ENCODE results near the gene OPA3.

DNA sequence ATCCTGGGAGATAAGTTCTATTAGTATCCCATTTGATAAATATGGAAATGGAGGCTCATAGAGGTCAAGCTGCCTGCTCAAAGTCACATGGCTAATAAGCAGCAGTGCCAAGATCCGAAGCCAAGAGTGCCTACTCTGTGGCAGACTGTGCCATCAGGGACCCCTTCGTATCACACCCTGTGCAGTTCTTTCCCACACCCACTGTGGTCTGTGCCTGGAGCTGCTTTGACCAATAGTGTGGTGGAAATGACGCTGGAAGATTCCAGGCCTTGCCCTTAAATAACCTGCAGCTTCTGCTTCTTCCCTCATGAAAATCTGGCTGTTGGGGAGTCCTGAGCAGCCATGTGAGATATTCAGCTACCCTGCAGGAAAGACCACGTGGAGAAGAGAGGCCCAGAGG, 10.1 kb downstream of the OPA3 start:
- TF ChIP-seq, protein P1, sequence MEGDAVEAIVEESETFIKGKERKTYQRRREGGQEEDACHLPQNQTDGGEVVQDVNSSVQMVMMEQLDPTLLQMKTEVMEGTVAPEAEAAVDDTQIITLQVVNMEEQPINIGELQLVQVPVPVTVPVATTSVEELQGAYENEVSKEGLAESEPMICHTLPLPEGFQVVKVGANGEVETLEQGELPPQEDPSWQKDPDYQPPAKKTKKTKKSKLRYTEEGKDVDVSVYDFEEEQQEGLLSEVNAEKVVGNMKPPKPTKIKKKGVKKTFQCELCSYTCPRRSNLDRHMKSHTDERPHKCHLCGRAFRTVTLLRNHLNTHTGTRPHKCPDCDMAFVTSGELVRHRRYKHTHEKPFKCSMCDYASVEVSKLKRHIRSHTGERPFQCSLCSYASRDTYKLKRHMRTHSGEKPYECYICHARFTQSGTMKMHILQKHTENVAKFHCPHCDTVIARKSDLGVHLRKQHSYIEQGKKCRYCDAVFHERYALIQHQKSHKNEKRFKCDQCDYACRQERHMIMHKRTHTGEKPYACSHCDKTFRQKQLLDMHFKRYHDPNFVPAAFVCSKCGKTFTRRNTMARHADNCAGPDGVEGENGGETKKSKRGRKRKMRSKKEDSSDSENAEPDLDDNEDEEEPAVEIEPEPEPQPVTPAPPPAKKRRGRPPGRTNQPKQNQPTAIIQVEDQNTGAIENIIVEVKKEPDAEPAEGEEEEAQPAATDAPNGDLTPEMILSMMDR (conservative IDR thresholded peaks at IDR 0.05; ENCODE audit: low read depth in 2 of 2), result no peak
- TF ChIP-seq EZH2phosphoT487 (IDR thresholded peaks at IDR 0.05; ENCODE audit: unreplicated experiment) (no peak), POLR2AphosphoS5 (IDR thresholded peaks at IDR 0.05; ENCODE audit: low read depth) (no peak)

Data from GM23338 (cell line).